ENCODE data around the gene GRID2.

GRID2 gene

DNA sequence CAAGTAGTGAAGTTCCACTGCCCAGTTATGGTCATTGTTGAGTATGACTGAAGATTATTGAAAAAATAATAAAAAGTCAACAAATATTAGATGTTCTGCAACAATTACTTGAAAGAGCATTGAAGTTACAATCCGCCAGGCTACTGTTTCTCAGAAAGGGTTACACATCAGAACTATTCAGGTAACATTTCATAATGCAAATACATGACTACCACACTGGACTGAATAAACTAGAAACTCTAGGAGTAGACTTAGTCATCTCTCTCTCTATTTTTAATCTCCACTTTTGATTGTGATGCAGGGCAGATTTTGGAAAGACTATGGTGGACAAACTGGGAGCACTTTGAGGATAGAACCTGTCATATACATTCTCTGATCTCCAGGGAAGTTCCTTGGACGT lies 776.5 kb downstream of the GRID2 start:
- TF ChIP-seq CTCF (IDR thresholded peaks at IDR 0.05) = no peak

DNA sequence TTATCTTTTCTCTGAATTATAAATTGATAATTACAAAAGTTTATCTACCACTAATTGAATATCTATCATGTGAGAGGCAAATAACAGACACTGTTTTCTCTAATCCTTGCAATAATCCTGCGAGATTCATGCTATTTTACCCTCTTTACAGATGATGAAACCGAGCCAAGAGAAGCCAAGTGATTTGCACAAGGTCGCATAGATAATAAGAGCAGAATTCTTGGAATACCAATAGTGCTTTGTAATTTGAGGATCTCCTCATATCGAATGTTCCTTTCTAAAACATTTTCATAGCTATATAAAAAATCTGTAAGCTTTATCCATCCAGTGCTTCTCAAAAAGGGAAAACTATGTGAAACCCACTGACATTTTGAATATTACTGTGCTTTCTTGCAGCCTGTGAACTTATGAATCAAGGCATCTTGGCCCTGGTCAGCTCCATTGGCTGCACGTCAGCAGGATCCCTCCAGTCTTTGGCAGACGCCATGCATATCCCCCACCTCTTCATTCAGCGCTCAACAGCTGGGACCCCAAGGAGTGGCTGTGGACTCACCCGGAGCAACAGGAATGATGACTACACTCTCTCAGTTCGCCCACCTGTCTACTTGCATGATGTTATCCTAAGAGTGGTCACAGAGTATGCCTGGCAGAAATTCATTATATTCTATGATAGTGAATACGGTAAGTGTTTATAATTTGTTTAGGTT lies 781.0 kb downstream of the GRID2 start:
- no peak for TF ChIP-seq CTCF (IDR thresholded peaks at IDR 0.05)

- TF ChIP-seq CTCF (IDR thresholded peaks at IDR 0.05) = no peak
These were observed 782.6 kb downstream of the GRID2 start for GRCh38 chr4:93086356-93086755.

- TF ChIP-seq CTCF (IDR thresholded peaks at IDR 0.05) = no peak
These were observed 789.0 kb downstream of the GRID2 start for GRCh38 chr4:93092765-93093164.

- no peak for TF ChIP-seq CTCF (IDR thresholded peaks at IDR 0.05)
These were observed 799.3 kb downstream of the GRID2 start for GRCh38 chr4:93103042-93103441.

DNA sequence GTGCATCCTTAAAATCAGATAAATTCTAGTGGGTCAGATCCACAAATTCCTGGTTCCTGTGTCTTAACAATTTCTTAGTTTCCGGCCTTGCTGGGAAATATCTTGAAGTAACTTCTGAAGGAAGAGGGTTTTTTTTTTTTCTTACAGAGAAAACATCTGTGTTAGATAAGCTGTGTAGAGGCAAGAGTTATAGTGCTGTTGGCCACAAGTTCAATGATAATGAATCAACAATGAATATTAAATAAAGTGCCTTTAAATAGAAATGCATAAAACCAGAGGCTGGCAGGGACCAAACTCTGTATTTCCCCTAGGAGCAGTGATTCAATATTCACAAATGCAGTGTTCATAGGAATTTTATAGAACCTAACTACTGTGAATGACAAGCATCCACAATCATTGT lies 812.9 kb downstream of the GRID2 start:
- no peak for TF ChIP-seq CTCF (IDR thresholded peaks at IDR 0.05)

DNA sequence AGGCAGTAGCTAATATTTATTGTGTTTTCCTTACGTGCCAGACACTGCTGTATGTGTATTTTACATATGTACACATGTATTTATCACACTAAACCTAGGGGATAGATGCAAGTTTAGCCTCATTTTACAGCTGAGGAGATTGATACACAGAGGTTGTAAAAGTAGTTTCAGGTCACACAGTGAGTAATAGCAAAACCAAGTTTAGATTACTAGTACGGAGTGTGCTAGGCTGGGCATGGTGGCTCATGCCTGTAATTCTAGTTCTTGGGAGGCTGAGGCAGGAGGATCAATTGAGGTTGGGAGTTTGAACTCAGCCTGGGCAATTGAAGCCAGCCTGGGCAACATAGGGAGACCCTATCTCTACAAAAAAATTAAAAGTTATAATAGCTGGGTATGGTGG lies 823.7 kb downstream of the GRID2 start:
- no peak for TF ChIP-seq CTCF (IDR thresholded peaks at IDR 0.05)

- TF ChIP-seq CTCF (IDR thresholded peaks at IDR 0.05) = no peak
These were observed 828.9 kb downstream of the GRID2 start for GRCh38 chr4:93132631-93133030.

All from LNCAP (cell line).